Measurements from ENCODE around the gene TNFAIP3.

TNFAIP3 gene

DNA sequence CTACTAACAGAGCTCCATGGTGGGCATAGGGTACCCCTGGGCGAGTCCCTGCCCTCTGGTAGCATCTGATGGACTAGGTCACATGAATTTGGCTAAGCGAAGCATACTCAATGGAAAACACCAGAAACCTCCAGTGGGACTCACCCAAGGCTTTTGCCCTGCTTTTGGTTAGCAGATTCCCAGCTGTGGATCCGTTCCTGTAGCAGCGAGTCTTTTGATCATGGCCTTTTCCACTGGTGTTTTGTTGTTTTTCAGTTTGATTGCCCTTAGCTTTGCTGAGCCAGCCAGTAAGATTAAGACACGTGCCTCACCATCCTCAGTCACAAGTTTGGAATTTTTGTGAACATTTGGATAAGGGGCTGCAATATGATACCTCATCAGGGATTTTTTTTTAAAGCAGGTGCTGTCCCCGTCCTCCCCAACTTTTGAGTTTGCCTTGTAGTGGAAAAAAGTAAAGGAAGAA, 8.0 kb downstream of the TNFAIP3 start:
- H3K36me3 ChIP-seq (ENCODE audit: insufficient read depth, low read length) = peaks cover 70% of the 10 kb centered on the region
- H3K27me3 ChIP-seq (ENCODE audit: control insufficient read depth in 1 of 2, insufficient read depth in 2 of 2, low read length in 2 of 2) = no peaks in the 10 kb centered on the region
- H3K9ac ChIP-seq (ENCODE audit: low read length) = no peak overlapping the region
- no peak overlapping the region for H3K4me3 ChIP-seq (ENCODE audit: low read depth in 1 of 2, low read length in 2 of 2)
- no peaks in the 10 kb centered on the region for H3K9me3 ChIP-seq (ENCODE audit: low read length)
- no peak overlapping the region for H3K27ac ChIP-seq (ENCODE audit: low read depth, low read length)
- H3K4me1 ChIP-seq (ENCODE audit: insufficient read depth, low read length) = peaks cover 51% of the 10 kb centered on the region

DNA sequence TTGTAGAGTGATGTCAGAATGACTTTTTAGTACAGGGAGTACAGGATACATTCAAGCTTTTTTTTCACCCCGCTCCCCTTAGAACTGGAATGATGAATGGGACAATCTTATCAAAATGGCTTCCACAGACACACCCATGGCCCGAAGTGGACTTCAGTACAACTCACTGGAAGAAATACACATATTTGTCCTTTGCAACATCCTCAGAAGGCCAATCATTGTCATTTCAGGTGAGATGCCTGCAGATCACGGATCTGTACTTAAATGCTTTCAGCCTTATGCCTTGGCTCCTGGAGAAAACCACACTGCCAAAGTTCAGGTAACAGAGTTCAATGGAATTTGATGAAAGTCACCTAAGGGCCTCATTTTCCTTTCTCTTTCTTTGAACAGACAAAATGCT, 8.5 kb downstream of the TNFAIP3 start:
- peaks cover 75% of the 10 kb centered on the region for H3K36me3 ChIP-seq (ENCODE audit: insufficient read depth, low read length)
- no peaks in the 10 kb centered on the region for H3K9me3 ChIP-seq (ENCODE audit: low read length)
- peaks cover 49% of the 10 kb centered on the region for H3K4me1 ChIP-seq (ENCODE audit: insufficient read depth, low read length)
- H3K4me3 ChIP-seq (ENCODE audit: low read depth in 1 of 2, low read length in 2 of 2) = no peak overlapping the region
- H3K9ac ChIP-seq (ENCODE audit: low read length) = no peak overlapping the region
- H3K27me3 ChIP-seq (ENCODE audit: control insufficient read depth in 1 of 2, insufficient read depth in 2 of 2, low read length in 2 of 2) = no peaks in the 10 kb centered on the region
- H3K27ac ChIP-seq (ENCODE audit: low read depth, low read length) = no peak overlapping the region

- Histone ChIP-seq H3K9ac (ENCODE audit: low read length) (no peak overlapping the region), H3K4me1 (ENCODE audit: insufficient read depth, low read length) (peaks cover 40% of the 10 kb centered on the region), H3K9me3 (ENCODE audit: low read length) (no peaks in the 10 kb centered on the region), H3K36me3 (ENCODE audit: insufficient read depth, low read length) (peaks cover 84% of the 10 kb centered on the region), H3K27me3 (ENCODE audit: control insufficient read depth in 1 of 2, insufficient read depth in 2 of 2, low read length in 2 of 2) (no peaks in the 10 kb centered on the region), H3K4me3 (ENCODE audit: low read depth in 1 of 2, low read length in 2 of 2) (no peak overlapping the region), H3K27ac (ENCODE audit: low read depth, low read length) (no peak overlapping the region)
Measured at GRCh38 chr6:137876547-137876946, 9.5 kb downstream of the TNFAIP3 start.

DNA sequence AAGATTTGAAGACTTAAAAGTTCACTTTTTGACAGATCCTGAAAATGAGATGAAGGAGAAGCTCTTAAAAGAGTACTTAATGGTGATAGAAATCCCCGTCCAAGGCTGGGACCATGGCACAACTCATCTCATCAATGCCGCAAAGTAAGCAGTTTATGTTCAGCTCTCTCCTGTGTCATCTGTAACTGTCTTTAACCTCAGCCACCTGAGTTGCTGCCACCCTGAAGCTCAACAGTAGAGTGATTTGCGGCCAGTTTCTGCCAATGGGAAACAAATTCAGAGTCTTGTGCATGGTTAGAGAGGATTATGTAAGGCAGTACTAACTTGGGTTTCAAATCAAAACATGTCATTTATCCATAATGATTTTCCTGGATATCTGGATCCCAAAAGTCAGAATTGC, 10.1 kb downstream of the TNFAIP3 start:
- Histone ChIP-seq H3K36me3 (ENCODE audit: insufficient read depth, low read length) (peaks cover 84% of the 10 kb centered on the region), H3K9ac (ENCODE audit: low read length) (no peak overlapping the region), H3K9me3 (ENCODE audit: low read length) (no peaks in the 10 kb centered on the region), H3K4me1 (ENCODE audit: insufficient read depth, low read length) (peaks cover 35% of the 10 kb centered on the region), H3K27ac (ENCODE audit: low read depth, low read length) (no peak overlapping the region), H3K27me3 (ENCODE audit: control insufficient read depth in 1 of 2, insufficient read depth in 2 of 2, low read length in 2 of 2) (no peaks in the 10 kb centered on the region), H3K4me3 (ENCODE audit: low read depth in 1 of 2, low read length in 2 of 2) (no peak overlapping the region)

GRCh38 chr6:137877606-137878005, 10.5 kb downstream of the TNFAIP3 start:
- Histone ChIP-seq H3K4me1 (ENCODE audit: insufficient read depth, low read length) (peaks cover 30% of the 10 kb centered on the region), H3K9me3 (ENCODE audit: low read length) (no peaks in the 10 kb centered on the region), H3K27ac (ENCODE audit: low read depth, low read length) (no peak overlapping the region), H3K27me3 (ENCODE audit: control insufficient read depth in 1 of 2, insufficient read depth in 2 of 2, low read length in 2 of 2) (no peaks in the 10 kb centered on the region), H3K9ac (ENCODE audit: low read length) (no peak overlapping the region), H3K36me3 (ENCODE audit: insufficient read depth, low read length) (peaks cover 86% of the 10 kb centered on the region), H3K4me3 (ENCODE audit: low read depth in 1 of 2, low read length in 2 of 2) (no peak overlapping the region)

DNA sequence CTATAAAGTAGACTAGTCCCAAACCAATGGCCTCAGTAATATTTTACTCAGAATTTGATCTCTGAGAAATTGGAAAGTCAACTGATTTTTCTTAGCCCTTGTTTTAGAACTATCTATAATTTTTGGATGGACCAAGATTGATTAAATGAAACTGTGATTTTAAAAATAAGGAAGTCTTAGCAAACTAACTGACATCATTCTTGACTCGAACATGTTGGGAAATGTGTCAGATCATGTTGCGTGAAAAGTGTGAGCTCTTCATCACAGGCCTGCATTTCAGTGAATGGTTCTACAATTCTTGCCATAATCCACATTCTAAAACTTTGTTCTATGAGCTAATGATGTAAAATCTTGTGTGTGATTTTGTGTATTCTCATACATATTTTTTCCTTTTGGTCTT, 11.0 kb downstream of the TNFAIP3 start:
- Histone ChIP-seq H3K27me3 (ENCODE audit: control insufficient read depth in 1 of 2, insufficient read depth in 2 of 2, low read length in 2 of 2) (no peaks in the 10 kb centered on the region), H3K36me3 (ENCODE audit: insufficient read depth, low read length) (peaks cover 88% of the 10 kb centered on the region), H3K9me3 (ENCODE audit: low read length) (no peaks in the 10 kb centered on the region), H3K27ac (ENCODE audit: low read depth, low read length) (no peak overlapping the region), H3K9ac (ENCODE audit: low read length) (no peak overlapping the region), H3K4me1 (ENCODE audit: insufficient read depth, low read length) (peaks cover 26% of the 10 kb centered on the region), H3K4me3 (ENCODE audit: low read depth in 1 of 2, low read length in 2 of 2) (no peak overlapping the region)

- Histone ChIP-seq H3K4me1 (ENCODE audit: insufficient read depth, low read length) (peaks cover 21% of the 10 kb centered on the region), H3K9ac (ENCODE audit: low read length) (no peak overlapping the region), H3K27me3 (ENCODE audit: control insufficient read depth in 1 of 2, insufficient read depth in 2 of 2, low read length in 2 of 2) (no peaks in the 10 kb centered on the region), H3K36me3 (ENCODE audit: insufficient read depth, low read length) (peaks cover 88% of the 10 kb centered on the region), H3K4me3 (ENCODE audit: low read depth in 1 of 2, low read length in 2 of 2) (no peak overlapping the region), H3K9me3 (ENCODE audit: low read length) (no peaks in the 10 kb centered on the region), H3K27ac (ENCODE audit: low read depth, low read length) (no peak overlapping the region)
Measured at GRCh38 chr6:137878486-137879285, 11.6 kb downstream of the TNFAIP3 start.

DNA sequence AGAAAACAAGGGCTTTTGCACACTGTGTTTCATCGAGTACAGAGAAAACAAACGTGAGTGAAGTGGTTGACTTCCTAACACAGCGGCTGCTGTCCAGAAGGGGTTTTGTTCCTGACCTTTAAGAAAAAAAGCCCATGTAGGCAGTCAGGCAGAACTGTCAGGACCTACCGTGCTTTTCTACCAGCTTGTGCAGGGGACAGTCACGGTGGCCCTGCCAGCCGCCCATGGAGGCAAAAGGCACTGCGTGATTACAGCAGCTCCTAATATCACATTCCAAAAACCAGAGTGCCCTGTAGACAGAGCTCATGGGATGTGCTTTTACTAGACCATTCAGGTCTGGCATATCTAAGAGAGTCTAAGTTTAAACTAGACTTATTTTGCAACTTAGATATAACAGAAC, 12.2 kb downstream of the TNFAIP3 start:
- Histone ChIP-seq H3K27ac (ENCODE audit: low read depth, low read length) (peak overlapping the region; percentile 3), H3K4me1 (ENCODE audit: insufficient read depth, low read length) (peaks cover 14% of the 10 kb centered on the region), H3K27me3 (ENCODE audit: control insufficient read depth in 1 of 2, insufficient read depth in 2 of 2, low read length in 2 of 2) (no peaks in the 10 kb centered on the region), H3K9ac (ENCODE audit: low read length) (no peak overlapping the region), H3K9me3 (ENCODE audit: low read length) (no peaks in the 10 kb centered on the region), H3K4me3 (ENCODE audit: low read depth in 1 of 2, low read length in 2 of 2) (no peak overlapping the region), H3K36me3 (ENCODE audit: insufficient read depth, low read length) (peaks cover 84% of the 10 kb centered on the region)

- Histone ChIP-seq H3K36me3 (ENCODE audit: insufficient read depth, low read length) (peaks cover 75% of the 10 kb centered on the region), H3K27me3 (ENCODE audit: control insufficient read depth in 1 of 2, insufficient read depth in 2 of 2, low read length in 2 of 2) (no peaks in the 10 kb centered on the region), H3K9me3 (ENCODE audit: low read length) (no peaks in the 10 kb centered on the region), H3K27ac (ENCODE audit: low read depth, low read length) (no peak overlapping the region), H3K4me3 (ENCODE audit: low read depth in 1 of 2, low read length in 2 of 2) (no peak overlapping the region), H3K9ac (ENCODE audit: low read length) (no peak overlapping the region), H3K4me1 (ENCODE audit: insufficient read depth, low read length) (peaks cover 12% of the 10 kb centered on the region)
Measured at GRCh38 chr6:137879885-137880745, 13.1 kb downstream of the TNFAIP3 start.

DNA sequence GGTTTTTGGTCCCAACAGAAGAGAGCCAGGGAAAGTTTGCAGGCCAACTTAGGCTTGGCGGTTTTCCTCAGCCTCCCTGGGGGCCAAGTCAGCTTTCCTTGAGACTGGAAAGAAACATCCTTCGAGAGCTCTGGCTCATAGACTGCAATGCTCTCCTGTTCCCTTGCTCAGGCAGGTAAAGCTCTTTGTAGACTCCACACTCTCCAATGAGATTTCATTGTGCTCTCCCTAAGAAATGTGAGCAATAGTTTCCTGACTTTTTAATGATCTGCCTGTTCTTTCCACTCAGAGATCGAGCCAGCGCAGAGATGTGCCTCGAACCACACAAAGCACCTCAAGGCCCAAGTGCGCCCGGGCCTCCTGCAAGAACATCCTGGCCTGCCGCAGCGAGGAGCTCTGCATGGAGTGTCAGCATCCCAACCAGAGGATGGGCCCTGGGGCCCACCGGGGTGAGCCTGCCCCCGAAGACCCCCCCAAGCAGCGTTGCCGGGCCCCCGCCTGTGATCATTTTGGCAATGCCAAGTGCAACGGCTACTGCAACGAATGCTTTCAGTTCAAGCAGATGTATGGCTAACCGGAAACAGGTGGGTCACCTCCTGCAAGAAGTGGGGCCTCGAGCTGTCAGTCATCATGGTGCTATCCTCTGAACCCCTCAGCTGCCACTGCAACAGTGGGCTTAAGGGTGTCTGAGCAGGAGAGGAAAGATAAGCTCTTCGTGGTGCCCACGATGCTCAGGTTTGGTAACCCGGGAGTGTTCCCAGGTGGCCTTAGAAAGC, 13.9 kb downstream of the TNFAIP3 start:
- H3K4me3 ChIP-seq (ENCODE audit: low read depth in 1 of 2, low read length in 2 of 2) = no peak overlapping the region
- no peaks in the 10 kb centered on the region for H3K9me3 ChIP-seq (ENCODE audit: low read length)
- H3K9ac ChIP-seq (ENCODE audit: low read length) = no peak overlapping the region
- H3K27ac ChIP-seq (ENCODE audit: low read depth, low read length) = no peak overlapping the region
- H3K36me3 ChIP-seq (ENCODE audit: insufficient read depth, low read length) = peaks cover 67% of the 10 kb centered on the region
- H3K4me1 ChIP-seq (ENCODE audit: insufficient read depth, low read length) = peaks cover 12% of the 10 kb centered on the region
- no peaks in the 10 kb centered on the region for H3K27me3 ChIP-seq (ENCODE audit: control insufficient read depth in 1 of 2, insufficient read depth in 2 of 2, low read length in 2 of 2)

GRCh38 chr6:137881522-137881886, 14.4 kb downstream of the TNFAIP3 start:
- H3K9ac ChIP-seq (ENCODE audit: low read length) = no peak overlapping the region
- H3K4me3 ChIP-seq (ENCODE audit: low read depth in 1 of 2, low read length in 2 of 2) = no peak overlapping the region
- H3K36me3 ChIP-seq (ENCODE audit: insufficient read depth, low read length) = peaks cover 62% of the 10 kb centered on the region
- no peaks in the 10 kb centered on the region for H3K9me3 ChIP-seq (ENCODE audit: low read length)
- H3K4me1 ChIP-seq (ENCODE audit: insufficient read depth, low read length) = peaks cover 12% of the 10 kb centered on the region
- H3K27me3 ChIP-seq (ENCODE audit: control insufficient read depth in 1 of 2, insufficient read depth in 2 of 2, low read length in 2 of 2) = no peaks in the 10 kb centered on the region
- H3K27ac ChIP-seq (ENCODE audit: low read depth, low read length) = no peak overlapping the region
